Kidney (tissue), 14 donors: ENCODE measurements around the gene LIPA. TPM values are rescaled to one million over a fixed set of nuclear protein-coding genes. Genes with fewer than 3 reads are reported as not detected.

Source experiments
- DNase-seq, 5 donors: peaks; one replicate each; pipeline ENCODE4 v3.0.0-alpha.2; 2013 to 2020
- FAIRE-seq: peaks from 2 replicates; lab custom pipeline; 2012; peaks lifted over from hg19 to GRCh38; lab: Jason Lieb, UNC
- H3K27ac ChIP-seq, 2 donors: one replicate each; pipeline ENCODE4 v1.7.0; 2013; ENCODE audit warnings: low read depth in 2 of 2, low read length in 2 of 2, inconsistent platforms in 1 of 2
- H3K27me3 ChIP-seq: one replicate; pipeline ENCODE4 v1.7.1; 2013; ENCODE audit warnings: low read length, inconsistent platforms; ENCODE audit not compliant: control insufficient read depth, insufficient read depth
- H3K36me3 ChIP-seq, 3 donors: one replicate each; pipeline versions ENCODE4 v1.7.0 to v1.7.1; 2013; ENCODE audit warnings: low read length in 3 of 3, control low read depth in 1 of 3, inconsistent platforms in 1 of 3; ENCODE audit not compliant: insufficient read depth in 3 of 3, control insufficient read depth in 2 of 3
- H3K4me1 ChIP-seq, 3 donors: one replicate each; pipeline versions ENCODE4 v1.7.0 to v1.7.1; 2013; ENCODE audit warnings: low read length in 3 of 3, inconsistent platforms in 1 of 3, low read depth in 1 of 3; ENCODE audit not compliant: control insufficient read depth in 2 of 3, insufficient read depth in 2 of 3
- H3K4me3 ChIP-seq, 3 donors: one replicate each; pipeline versions ENCODE4 v1.7.0 to v1.8.1; 2013; ENCODE audit warnings: low read length in 3 of 3, control low read depth in 1 of 3, inconsistent platforms in 1 of 3
- H3K9ac ChIP-seq, 3 donors: one replicate each; pipeline versions ENCODE4 v1.7.0 to v1.7.1; 2013; ENCODE audit warnings: low read length in 3 of 3, control low read depth in 1 of 3, inconsistent platforms in 1 of 3
- H3K9me3 ChIP-seq, 3 donors: one replicate each; pipeline versions ENCODE4 v1.7.0 to v1.7.1; 2013; ENCODE audit warnings: low read length in 3 of 3, control low read depth in 1 of 3, inconsistent platforms in 1 of 3; ENCODE audit not compliant: control insufficient read depth in 2 of 3, insufficient read depth in 1 of 3
- intact Hi-C: fragments of 100-400 bp; cut with DNase I; formaldehyde crosslinking; loops from one replicate; pipeline ENCODE4 v1.11.1; 2022
- polyA plus RNA-seq: library from polyadenylated mRNA; stranded (reverse); fragments of 350-450 nt; fragmentation: Illumina TruSeq; extraction: RNeasy Lipid Tissue Mini Kit (QIAGEN cat#74804); gene quantifications from one replicate; pipeline ENCODE4 v1.2.3, GENCODE V29; 2014; ENCODE audit warnings: low read depth, low replicate concordance; ENCODE audit not compliant: insufficient read depth
- total RNA-seq: library from RNA; stranded (reverse); fragmentation: NEBNext Ultra II Directional; extraction: Animal tissue kit (Norgen Biotek cat#: 25700); gene quantifications from one replicate; pipeline ENCODE4 v1.2.1, GENCODE V29; 2021
- TF ChIP-seq, protein P1 (sequence below): IDR thresholded peaks from 3 replicates; pipeline ENCODE4 v1.5.1; 2012; ENCODE audit warnings: mild to moderate bottlenecking, moderate library complexity, borderline replicate concordance; ENCODE audit not compliant: insufficient read depth; ENCODE audit errors: extremely low read depth
- donor health status: control.
- donor health status: control.
- donor health status: control.
- donor health status: control.
- donor health status: control.
- donor health status: DM: yes; HTN: yes; CAD: no.
- donor health status: Normal renal cell carcinoma (clear cell type).

LIPA gene
- total and polyA plus RNA-seq, 2 donors from 2014 or later: 43.8 to 84.5 TPM

DNA sequence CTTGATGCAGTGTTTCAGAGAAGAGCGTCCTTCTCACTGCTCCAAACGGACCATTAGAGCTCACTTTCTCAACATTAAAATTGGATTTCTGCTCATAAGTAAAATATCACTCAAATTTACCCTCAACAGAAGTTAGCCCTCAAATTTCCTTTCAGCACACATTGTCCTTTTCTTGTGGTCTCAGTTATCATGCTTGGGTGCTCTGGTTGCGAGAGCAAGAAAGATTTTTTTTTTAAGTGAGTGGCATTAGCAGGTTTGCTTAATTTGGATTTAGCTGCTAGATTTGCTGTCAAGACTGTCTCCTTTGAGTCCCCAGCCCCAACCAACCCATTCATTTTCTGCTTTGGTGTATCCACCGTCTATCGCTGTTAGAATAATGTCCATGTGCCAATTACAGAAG is 41.9 kb downstream of the LIPA start:
- intact Hi-C loops: loop anchor here (5.0 kb wide), 1 partner anchor 177 kb away; no protein-coding TSS in a partner anchor
- Histone ChIP-seq H3K4me1 (peaks cover 0 to 18% (median 8%) of the 10 kb centered on the region in 3 donors), H3K36me3 (no peaks in the 10 kb centered on the region), H3K27ac (no peak overlapping the region), H3K9me3 (no peaks in the 10 kb centered on the region), H3K9ac (no peak overlapping the region), H3K4me3 (no peak overlapping the region), H3K27me3 (peaks cover 26% of the 10 kb centered on the region)
- TF ChIP-seq, protein P1, sequence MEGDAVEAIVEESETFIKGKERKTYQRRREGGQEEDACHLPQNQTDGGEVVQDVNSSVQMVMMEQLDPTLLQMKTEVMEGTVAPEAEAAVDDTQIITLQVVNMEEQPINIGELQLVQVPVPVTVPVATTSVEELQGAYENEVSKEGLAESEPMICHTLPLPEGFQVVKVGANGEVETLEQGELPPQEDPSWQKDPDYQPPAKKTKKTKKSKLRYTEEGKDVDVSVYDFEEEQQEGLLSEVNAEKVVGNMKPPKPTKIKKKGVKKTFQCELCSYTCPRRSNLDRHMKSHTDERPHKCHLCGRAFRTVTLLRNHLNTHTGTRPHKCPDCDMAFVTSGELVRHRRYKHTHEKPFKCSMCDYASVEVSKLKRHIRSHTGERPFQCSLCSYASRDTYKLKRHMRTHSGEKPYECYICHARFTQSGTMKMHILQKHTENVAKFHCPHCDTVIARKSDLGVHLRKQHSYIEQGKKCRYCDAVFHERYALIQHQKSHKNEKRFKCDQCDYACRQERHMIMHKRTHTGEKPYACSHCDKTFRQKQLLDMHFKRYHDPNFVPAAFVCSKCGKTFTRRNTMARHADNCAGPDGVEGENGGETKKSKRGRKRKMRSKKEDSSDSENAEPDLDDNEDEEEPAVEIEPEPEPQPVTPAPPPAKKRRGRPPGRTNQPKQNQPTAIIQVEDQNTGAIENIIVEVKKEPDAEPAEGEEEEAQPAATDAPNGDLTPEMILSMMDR: no peak
- FAIRE-seq: no peak
- no peak for DNase-seq

DNA sequence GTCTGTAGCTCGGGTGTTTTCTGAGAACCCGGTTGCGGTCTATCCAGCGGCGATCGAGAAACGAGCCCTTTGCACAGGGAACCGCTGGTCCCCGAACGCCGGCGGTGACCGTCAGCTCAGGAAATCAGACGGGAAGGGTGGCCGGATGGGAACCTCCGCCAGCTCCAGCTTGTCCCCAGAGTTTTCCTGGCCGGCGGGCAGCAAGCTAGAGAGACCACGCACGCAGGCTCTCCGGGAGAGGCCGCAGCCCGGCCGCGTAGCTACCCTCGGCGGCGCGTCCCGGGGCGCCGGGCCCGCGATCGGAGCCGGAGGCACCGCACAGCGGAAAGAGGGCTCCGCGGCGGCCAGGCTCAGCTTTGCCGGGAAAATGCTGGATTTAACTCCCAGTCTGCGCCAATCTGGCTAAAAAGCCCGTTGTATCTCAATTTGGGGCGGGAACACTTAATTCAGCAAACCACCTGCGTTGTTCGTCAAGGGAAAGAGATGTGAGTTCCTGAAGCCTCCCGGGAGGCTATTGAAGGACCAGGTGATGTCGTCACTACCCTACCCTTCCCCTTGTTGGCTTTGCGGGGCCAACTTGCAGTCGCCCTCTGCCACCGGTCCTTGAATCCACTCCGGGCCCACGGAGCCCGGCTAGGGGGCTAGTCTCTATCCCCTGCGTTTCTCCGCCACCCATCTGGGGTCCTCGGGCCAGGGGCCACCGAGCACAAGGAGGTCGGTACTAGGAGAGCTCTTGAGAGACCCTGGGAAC is 43.6 kb downstream of the LIPA start:
- Histone ChIP-seq H3K4me1 (peaks cover 0 to 18% (median 8%) of the 10 kb centered on the region in 3 donors), H3K36me3 (no peaks in the 10 kb centered on the region), H3K9ac (peak overlapping the region in 2 of 3 donors; percentile 1 to 5), H3K27me3 (peaks cover 26% of the 10 kb centered on the region), H3K27ac (no peak overlapping the region), H3K9me3 (no peaks in the 10 kb centered on the region), H3K4me3 (peak overlapping the region; percentile 41 to 75 (median 63))
- FAIRE-seq: no peak
- DNase-seq: peak; percentile 50 to 84 (median 64)
- intact Hi-C loops: no loop called here
- TF ChIP-seq, protein P1: no peak

DNA sequence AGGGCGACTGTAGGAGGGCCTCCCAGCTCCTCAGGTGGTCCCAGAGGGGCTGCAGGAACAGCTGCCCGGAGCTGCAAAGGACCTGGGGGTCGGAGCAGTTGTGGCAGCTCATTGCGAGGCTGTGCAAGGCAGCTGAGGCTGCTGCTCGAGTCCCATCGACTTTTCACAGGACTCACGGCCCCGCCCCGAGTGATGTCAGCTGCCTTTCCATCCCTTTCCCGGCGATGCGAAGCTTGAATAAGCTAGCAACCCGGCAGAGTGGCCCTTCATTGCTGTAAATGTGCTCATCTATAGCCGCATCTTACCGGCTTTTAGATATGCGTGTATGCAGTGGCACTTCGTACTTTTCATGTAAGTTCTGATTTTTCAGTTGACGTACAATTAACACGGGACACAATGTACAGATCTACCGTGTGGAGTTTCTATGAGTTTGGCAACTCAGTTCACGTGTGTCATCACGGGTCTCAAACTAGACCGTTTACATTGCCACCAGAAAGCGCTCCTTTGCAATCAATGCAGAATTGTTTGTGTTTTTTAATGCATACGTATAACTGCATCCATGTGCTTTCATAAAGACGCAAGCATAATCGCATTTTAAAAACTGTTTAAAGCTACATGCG is 44.3 kb downstream of the LIPA start, which contains the start of gene CH25H:
Gene CH25H, minus strand, starts transcription at position 137 of the 620 bp plus-strand sequence. Its CDS starts 25 bp downstream, at position 112.
- Histone ChIP-seq H3K4me3 (peak within 1 kb of the TSS; percentile 41 to 75 (median 63)), H3K4me1 (peaks cover 0 to 18% (median 8%) of the 10 kb centered on the region in 3 donors), H3K9me3 (no peaks in the 10 kb centered on the region), H3K27me3 (peaks cover 26% of the 10 kb centered on the region), H3K27ac (peak within 1 kb of the TSS in 1 of 2 donors; percentile 24), H3K9ac (peak within 1 kb of the TSS in 2 of 3 donors; percentile 1 to 5), H3K36me3 (no peaks in the 10 kb centered on the region)
- FAIRE-seq (no peak), DNase-seq (peak; percentile 69 to 94 (median 83))
- TF ChIP-seq, protein P1: no peak
- intact Hi-C loops: no loop called here
